Subcutaneous adipose tissue (tissue), 4 donors: ENCODE results near the gene NFKBIL1. TPM values are rescaled to one million over a fixed set of nuclear protein-coding genes. Genes with fewer than 3 reads are reported as not detected.

ENCODE experiments used
- total RNA-seq, 4 donors: library from RNA; depleted of rRNA; stranded (reverse); fragments of >200 nt; gene quantifications; one replicate each; pipeline ENCODE4 v1.1.0, GENCODE V29; 2016
- TF ChIP-seq, protein P1 (sequence below): fragments of 450-650 bp; IDR thresholded peaks from one replicate; pipeline ENCODE4 v1.5.1; 2016; ENCODE audit warnings: low read depth, mild to moderate bottlenecking, control low read depth, antibody characterized with exemption, moderate library complexity

The NFKBIL1 gene
- total RNA-seq, 4 donors from 2014 or later = 5.2 to 54.4 (median 28.1) TPM

DNA sequence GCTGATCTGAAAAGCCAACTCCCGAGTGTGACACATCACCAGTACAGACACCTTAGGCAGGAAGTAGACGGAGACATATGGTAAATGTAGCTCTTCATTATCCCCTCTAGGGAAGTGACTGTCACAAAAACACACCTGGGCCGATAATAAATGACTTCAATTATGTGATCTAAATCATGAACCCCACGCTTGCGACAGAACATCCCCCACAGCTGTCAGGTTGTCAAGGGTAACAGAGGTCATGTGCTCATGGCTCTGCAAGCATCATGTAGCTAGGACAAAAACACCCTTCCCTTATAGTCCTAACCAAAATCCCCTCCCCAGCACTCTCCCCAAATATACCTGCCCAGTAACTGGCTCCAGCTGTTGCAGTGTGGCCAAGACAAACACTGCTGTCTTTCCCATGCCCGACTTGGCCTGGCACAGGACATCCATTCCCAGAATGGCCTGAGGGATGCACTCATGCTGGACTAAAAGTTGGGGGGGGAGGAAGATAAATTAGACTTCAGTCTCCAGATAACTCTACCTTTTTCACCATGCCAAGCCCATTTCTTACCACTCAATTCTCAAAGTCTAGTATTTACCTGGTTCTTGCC lies 8.5 kb upstream of the NFKBIL1 start:
- TF ChIP-seq, protein P1, sequence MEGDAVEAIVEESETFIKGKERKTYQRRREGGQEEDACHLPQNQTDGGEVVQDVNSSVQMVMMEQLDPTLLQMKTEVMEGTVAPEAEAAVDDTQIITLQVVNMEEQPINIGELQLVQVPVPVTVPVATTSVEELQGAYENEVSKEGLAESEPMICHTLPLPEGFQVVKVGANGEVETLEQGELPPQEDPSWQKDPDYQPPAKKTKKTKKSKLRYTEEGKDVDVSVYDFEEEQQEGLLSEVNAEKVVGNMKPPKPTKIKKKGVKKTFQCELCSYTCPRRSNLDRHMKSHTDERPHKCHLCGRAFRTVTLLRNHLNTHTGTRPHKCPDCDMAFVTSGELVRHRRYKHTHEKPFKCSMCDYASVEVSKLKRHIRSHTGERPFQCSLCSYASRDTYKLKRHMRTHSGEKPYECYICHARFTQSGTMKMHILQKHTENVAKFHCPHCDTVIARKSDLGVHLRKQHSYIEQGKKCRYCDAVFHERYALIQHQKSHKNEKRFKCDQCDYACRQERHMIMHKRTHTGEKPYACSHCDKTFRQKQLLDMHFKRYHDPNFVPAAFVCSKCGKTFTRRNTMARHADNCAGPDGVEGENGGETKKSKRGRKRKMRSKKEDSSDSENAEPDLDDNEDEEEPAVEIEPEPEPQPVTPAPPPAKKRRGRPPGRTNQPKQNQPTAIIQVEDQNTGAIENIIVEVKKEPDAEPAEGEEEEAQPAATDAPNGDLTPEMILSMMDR = no peak

DNA sequence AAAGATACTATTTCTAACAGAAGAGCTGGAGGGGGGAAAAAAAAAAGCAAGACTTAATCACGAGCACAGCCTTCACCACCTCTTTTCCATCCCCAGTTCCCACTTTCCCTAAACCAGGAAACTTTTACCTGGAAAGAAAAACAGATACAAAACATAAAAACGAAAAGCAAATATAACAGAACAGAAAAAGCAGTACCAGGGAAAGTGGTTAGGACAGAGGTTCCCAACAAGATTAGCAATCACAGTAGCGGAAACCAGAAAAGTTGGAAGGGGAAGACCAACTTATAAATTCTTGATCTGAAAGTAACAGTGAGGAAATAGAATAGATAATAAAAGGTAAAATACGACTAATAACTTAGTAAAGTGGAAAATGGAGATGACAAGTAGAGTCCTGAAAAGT lies 6.8 kb upstream of the NFKBIL1 start:
- TF ChIP-seq, protein P1 = no peak

DNA sequence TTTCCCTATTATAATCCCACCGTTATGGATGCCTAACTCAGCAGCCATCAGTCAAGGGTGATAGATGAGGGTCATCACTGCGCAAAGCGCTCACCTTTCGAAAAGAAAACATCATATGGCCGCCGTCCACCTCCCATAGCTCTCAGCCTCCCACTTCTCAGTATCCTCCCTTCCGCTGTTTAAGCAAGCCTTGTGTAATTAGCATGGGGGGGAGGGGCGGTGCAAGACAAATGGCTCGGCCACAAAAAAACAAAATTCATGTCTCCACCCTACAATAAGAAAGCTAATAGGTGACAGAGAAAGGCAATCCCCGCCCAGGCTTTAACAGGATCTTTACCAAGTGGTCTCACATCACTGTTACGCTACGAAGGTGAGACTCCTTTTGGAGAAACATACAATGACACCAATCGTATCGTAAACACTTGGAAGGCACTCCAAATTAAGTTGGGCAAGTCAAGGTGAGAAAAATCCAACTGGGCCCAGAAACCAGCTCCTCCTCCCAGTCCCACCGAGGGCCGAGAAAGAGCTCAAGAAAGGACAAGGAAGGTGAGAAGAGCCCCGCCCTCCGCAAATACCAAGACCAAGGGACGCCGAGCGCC lies 6.2 kb upstream of the NFKBIL1 start:
- TF ChIP-seq, protein P1 = no peak

DNA sequence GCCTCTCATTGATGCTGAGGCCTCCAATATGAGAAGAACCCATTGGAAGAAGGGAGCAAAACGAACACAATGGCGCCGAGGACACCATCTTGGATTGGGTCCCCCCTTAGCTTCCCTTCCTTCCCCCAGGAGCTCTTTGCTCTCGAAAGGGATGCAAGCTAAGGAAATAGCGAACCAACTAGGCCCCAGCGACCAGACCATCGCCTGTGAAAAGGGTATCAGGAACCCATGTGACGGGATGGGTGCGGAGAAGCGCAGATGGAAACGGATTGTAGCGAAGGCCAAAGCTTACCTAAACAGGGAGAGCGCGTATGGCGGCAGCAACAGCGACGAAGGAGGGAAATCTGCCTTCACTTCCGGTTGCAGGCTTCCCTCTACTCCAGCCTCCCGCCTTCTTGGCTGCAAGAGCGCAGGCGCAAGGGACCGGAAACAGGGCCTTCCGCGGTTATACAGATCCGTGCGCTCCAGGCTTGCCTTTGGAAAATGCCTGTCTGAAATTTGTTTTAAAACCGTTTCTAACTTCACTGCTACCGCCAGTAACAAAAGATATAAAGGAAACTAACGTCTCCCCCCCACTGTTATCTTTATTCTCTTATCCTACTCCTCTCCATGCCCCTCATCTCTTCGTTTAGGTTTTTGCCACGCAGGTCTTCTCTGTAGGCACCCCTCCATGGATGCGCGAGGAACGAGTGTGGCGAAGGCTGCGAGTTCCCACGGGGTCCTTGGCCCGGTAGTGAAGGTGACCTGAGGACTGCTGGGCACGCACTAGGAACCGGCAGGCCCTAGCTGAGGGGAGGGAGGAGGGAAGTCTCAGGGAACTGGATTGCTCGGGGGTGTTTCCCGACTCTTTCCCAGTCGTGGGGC lies 5.5 kb upstream of the NFKBIL1 start, which contains the start of gene DDX39B:
TSS of gene DDX39B (minus strand) at position 346 of the 864 bp plus-strand sequence. CDS start 1,471 bp downstream, outside the sequence.
- TF ChIP-seq, protein P1 = no peak

DNA sequence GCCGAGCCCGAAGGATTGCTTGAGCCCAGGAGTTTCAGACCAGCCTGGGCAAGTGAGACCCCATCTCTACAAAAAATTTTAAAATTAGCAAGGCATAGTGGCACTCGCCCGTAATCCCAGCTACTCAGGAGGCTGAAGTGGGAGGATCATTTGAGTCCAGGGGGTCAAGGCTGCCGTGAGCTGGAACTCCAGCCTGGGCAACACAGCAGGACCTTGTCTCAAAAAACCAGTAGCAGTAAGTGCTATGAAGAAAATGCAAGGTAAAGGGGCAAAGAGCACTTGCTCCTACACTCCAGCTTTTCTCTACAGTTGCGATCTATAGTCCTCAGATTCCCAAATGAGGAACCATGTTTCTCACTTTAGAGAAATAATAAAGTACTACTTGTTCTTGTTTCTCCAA lies 3.8 kb upstream of the NFKBIL1 start:
- TF ChIP-seq, protein P1 = no peak

DNA sequence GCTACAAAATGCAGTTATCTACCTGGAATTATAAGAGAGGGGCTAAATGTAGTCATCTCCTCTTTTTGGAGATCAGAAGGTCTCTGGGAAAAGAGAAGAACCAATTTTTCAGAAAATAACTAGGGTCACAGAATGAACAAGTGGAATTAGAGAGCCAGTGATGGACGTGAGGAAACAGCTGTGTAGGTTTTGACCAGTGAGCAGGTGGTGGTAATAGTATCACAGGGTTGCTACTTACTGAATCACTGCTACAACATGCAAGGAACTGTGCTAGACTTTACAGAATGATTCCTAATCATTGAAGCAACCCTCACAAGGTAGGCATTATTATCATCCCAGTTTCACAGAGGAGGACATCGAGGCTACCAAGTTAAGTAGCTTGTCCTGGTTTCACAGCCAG lies 2.7 kb upstream of the NFKBIL1 start:
- TF ChIP-seq, protein P1 = no peak

DNA sequence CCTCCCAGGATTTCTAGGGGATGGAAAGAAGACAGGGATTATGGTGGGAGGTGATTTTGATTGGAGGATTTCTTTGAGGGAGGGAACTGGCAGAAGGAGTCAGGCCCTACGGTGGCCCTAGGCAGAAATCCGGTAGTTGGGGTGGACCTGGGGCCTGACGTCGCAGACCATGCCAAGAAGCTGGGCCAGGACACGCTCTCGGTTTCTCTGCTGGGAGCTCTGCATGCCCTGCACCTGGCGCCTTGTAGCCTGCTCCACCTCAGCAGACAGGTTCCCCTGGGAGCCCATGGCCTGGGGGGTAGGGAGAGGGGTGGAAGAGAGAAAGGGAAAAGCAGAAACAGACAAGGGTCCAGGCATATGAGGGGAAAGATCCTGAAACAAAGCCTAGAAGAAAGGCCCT lies 2.1 kb upstream of the NFKBIL1 start:
- TF ChIP-seq, protein P1 = no peak
